ENCODE results near the gene WDR7. TPM values are rescaled to one million over a fixed set of nuclear protein-coding genes. Genes with fewer than 3 reads are reported as not detected.

Gene WDR7
- total RNA-seq, 1 experiment from 2014 or later: 7.8 TPM

- ChIA-PET POLR2A (no interaction called here), CTCF (no interaction called here)
- TF ChIP-seq CTCF (IDR thresholded peaks at IDR 0.05; ENCODE audit: insufficient read depth in 1 of 2, low read depth in 1 of 2, low read length in 1 of 2, severe bottlenecking in 1 of 2, unreplicated experiment in 1 of 2): no peak
- no peak overlapping the region for H3K27ac Mint-ChIP-seq (ENCODE audit: unreplicated experiment)
- H3K36me3 Mint-ChIP-seq (ENCODE audit: insufficient read depth, unreplicated experiment): no peaks in the 10 kb centered on the region
- no peaks in the 10 kb centered on the region for H3K9me3 ChIP-seq
- H3K27me3 ChIP-seq (replicated peaks; ENCODE audit: control insufficient read depth, insufficient read depth, low read length): no peaks in the 10 kb centered on the region
- no peaks in the 10 kb centered on the region for H3K27me3 Mint-ChIP-seq (ENCODE audit: insufficient read depth, unreplicated experiment)
- no peaks in the 10 kb centered on the region for H3K36me3 ChIP-seq (ENCODE audit: control insufficient read depth, insufficient read depth, low read length)
- H3K4me1 Mint-ChIP-seq (ENCODE audit: low read depth, unreplicated experiment): no peaks in the 10 kb centered on the region
- DNase-seq: no peak
- H3K4me3 Mint-ChIP-seq (ENCODE audit: unreplicated experiment): no peak overlapping the region
- no peaks in the 10 kb centered on the region for H3K4me1 ChIP-seq
- H3K9me3 Mint-ChIP-seq (ENCODE audit: unreplicated experiment): no peaks in the 10 kb centered on the region
- intact Hi-C loops (cut with micrococcal nuclease; ENCODE audit: unreplicated experiment): no loop called here
- BruUV-seq (replicated peaks): no TSS peak
- H3K4me3 ChIP-seq (ENCODE audit: low read depth, low read length): no peak overlapping the region
Measured at GRCh38 chr18:56672981-56673380, 21.8 kb downstream of the WDR7 start.

- Histone ChIP-seq H3K27me3 (replicated peaks; ENCODE audit: control insufficient read depth, insufficient read depth, low read length) (no peaks in the 10 kb centered on the region), H3K4me3 (ENCODE audit: low read depth, low read length) (no peak overlapping the region), H3K4me1 (no peaks in the 10 kb centered on the region), H3K9me3 (no peaks in the 10 kb centered on the region), H3K36me3 (ENCODE audit: control insufficient read depth, insufficient read depth, low read length) (no peaks in the 10 kb centered on the region)
- Mint-ChIP-seq H3K9me3 (ENCODE audit: unreplicated experiment) (no peaks in the 10 kb centered on the region), H3K36me3 (ENCODE audit: insufficient read depth, unreplicated experiment) (no peaks in the 10 kb centered on the region), H3K27ac (ENCODE audit: unreplicated experiment) (no peak overlapping the region), H3K4me3 (ENCODE audit: unreplicated experiment) (no peak overlapping the region), H3K27me3 (ENCODE audit: insufficient read depth, unreplicated experiment) (no peaks in the 10 kb centered on the region), H3K4me1 (ENCODE audit: low read depth, unreplicated experiment) (no peaks in the 10 kb centered on the region)
- CTCF ChIA-PET: no interaction called here
- no TSS peak for BruUV-seq (replicated peaks)
- TF ChIP-seq CTCF (IDR thresholded peaks at IDR 0.05; ENCODE audit: insufficient read depth in 1 of 2, low read depth in 1 of 2, low read length in 1 of 2, severe bottlenecking in 1 of 2, unreplicated experiment in 1 of 2): no peak
- POLR2A ChIA-PET: no interaction called here
- DNase-seq: no peak
- intact Hi-C loops (cut with micrococcal nuclease; ENCODE audit: unreplicated experiment): no loop called here
Measured at GRCh38 chr18:56676639-56677038, 25.5 kb downstream of the WDR7 start.

- Mint-ChIP-seq H3K27me3 (ENCODE audit: insufficient read depth, unreplicated experiment) (no peaks in the 10 kb centered on the region), H3K4me1 (ENCODE audit: low read depth, unreplicated experiment) (no peaks in the 10 kb centered on the region), H3K36me3 (ENCODE audit: insufficient read depth, unreplicated experiment) (no peaks in the 10 kb centered on the region), H3K4me3 (ENCODE audit: unreplicated experiment) (no peak overlapping the region), H3K27ac (ENCODE audit: unreplicated experiment) (no peak overlapping the region), H3K9me3 (ENCODE audit: unreplicated experiment) (no peaks in the 10 kb centered on the region)
- no peak overlapping the region for H3K4me3 ChIP-seq (ENCODE audit: low read depth, low read length)
- no peaks in the 10 kb centered on the region for H3K9me3 ChIP-seq
- no peak for TF ChIP-seq CTCF (IDR thresholded peaks at IDR 0.05; ENCODE audit: insufficient read depth in 1 of 2, low read depth in 1 of 2, low read length in 1 of 2, severe bottlenecking in 1 of 2, unreplicated experiment in 1 of 2)
- H3K36me3 ChIP-seq (ENCODE audit: control insufficient read depth, insufficient read depth, low read length): no peaks in the 10 kb centered on the region
- DNase-seq: no peak
- CTCF ChIA-PET: no interaction called here
- intact Hi-C loops (cut with micrococcal nuclease; ENCODE audit: unreplicated experiment): no loop called here
- no peaks in the 10 kb centered on the region for H3K4me1 ChIP-seq
- POLR2A ChIA-PET: no interaction called here
- no TSS peak for BruUV-seq (replicated peaks)
- H3K27me3 ChIP-seq (replicated peaks; ENCODE audit: control insufficient read depth, insufficient read depth, low read length): no peaks in the 10 kb centered on the region
Measured at GRCh38 chr18:56678836-56679565, 27.8 kb downstream of the WDR7 start.
